Fibroblast of the conjunctiva (primary cell): ENCODE measurements around the gene CLEC4M.

ENCODE experiments used
- DNase-seq: peaks from one replicate; pipeline ENCODE4 v3.0.0-alpha.2; 2010; ENCODE audit warnings: low read depth

Gene CLEC4M, protein sequence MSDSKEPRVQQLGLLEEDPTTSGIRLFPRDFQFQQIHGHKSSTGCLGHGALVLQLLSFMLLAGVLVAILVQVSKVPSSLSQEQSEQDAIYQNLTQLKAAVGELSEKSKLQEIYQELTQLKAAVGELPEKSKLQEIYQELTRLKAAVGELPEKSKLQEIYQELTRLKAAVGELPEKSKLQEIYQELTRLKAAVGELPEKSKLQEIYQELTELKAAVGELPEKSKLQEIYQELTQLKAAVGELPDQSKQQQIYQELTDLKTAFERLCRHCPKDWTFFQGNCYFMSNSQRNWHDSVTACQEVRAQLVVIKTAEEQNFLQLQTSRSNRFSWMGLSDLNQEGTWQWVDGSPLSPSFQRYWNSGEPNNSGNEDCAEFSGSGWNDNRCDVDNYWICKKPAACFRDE

GRCh38 chr19:7762719-7763293 lies at the start of gene CLEC4M:
TSS of gene CLEC4M (plus strand) at chr19:7763243. CDS start at chr19:7763267, 24 bp downstream.
- DNase-seq = no peak

DNA sequence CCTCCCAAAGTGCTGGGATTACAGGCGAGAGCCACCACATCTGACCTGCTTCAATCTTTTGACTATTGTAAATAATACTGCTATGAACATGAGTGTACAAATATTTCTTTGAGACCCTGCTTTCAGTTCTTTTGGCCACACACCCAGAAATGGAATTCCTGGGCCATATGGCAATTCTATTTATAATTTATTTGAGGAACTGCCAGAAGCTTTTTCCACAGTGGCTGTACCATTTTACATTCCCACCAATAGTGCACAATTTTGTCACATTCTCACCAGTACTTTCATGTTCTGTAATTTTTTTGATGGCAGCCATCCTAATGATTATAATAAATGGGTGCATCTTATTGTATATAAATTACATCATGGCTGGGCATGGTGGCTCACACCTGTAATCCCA lies 47.4 kb upstream of the CLEC4M start:
- DNase-seq = no peak

DNA sequence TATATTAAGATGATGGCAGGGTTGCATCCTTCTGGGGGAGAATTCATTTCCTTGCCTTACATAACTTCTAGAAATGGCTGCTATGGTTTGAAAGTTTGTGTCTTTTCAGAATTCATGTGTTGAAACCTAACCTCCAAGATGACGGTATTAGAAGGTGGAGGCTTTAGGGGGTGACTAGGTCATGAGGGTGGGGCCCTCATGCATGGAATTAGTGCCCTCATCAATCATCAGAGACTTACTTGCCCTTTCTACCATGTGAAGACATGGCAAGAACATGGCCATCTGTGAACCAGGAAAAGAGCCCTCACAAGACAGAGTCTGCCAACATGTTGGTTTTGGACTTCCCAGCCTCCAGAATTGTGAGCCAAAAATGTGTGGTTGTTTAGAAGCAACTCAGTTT lies 46.3 kb upstream of the CLEC4M start:
- DNase-seq = no peak

- no peak for DNase-seq
Observed at GRCh38 chr19:7718668-7719067, 44.4 kb upstream of the CLEC4M start.

DNA sequence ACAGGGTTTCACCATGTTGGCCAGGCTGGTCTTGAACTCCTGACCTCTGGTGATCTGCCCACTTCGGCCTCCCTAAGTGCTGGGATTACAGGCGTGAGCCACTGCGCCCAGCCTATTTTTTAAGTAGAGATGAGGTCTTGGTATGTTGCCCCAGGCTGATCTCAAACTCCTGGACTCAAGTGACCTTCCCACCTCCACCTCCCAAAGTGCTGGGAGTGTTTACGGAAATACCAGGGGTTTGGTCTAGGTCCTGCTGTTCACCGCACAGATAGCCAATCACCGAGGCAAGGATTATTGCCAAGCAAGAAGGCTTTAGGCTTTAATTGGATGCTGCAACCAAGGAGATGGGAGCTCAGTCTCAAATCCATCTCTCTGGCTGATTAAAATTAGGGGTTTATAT lies 42.7 kb upstream of the CLEC4M start:
- DNase-seq = no peak

- no peak for DNase-seq
Observed at GRCh38 chr19:7722231-7722651, 40.8 kb upstream of the CLEC4M start.

DNA sequence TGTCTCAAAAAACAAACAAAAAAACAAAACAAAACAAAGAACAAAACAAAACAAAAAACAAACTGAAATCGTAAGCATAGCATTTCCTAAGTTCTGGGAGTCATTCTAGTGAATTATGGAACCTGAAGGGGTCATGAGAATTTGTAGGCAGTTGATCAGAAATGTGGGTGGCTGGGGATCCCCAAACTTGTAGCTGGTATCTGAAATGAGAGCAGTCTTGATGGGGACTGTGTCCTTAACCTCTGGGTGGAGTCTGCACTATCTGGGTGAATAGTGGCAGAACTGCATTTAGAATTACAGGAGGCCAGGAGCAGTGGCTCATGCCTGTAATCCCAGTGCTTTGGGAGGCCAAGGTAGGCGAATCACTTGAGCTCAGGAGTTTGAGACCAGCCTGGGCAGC lies 37.3 kb upstream of the CLEC4M start:
- no peak for DNase-seq

DNA sequence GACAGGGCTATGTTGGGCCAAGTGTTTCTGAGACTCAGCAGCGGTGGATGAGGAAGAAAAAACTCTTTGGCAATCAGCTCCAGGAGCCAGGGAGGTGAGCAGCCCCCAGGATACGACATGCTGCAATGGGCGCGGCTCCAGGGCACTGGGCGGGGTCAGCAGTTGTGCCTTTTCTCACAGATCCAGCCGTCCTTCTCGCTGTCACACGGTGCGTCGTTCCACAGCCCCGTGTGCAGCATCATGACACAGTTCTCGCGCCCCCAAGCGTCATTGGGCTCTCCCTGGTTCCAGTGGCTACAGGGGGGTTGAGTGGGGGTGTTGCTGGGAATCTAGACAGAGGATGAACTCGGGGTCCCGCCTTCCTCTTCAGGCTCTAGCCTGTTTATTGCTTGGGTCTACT lies 33.8 kb upstream of the CLEC4M start:
- DNase-seq = no peak

DNA sequence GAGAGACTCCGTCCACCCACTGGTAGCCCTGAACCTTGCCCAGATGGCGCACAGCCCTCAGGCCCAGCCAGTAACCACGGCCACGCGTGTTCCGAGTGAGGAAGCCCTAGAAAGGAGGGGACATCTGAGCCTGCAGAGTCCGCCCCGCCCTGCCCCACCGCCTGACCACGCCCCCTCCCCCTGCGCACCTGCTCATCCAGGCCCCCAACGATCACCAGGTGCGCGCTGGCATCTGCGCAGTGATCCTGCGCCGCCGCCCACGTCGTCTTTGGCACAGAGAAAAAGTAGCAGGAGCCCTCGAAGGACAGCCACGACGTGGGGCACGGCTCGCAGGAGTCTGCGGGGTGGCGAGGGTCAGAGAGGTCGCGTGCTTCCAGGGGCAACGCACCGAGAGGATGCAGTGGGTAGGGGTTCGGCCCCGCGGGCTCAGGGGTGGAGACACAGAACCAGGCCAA lies 33.2 kb upstream of the CLEC4M start:
- no peak for DNase-seq

GRCh38 chr19:7730286-7731217 lies 32.5 kb upstream of the CLEC4M start:
- no peak for DNase-seq

- DNase-seq = no peak
Observed at GRCh38 chr19:7731218-7731595, 31.8 kb upstream of the CLEC4M start.

- no peak for DNase-seq
Observed at GRCh38 chr19:7731615-7732014, 31.4 kb upstream of the CLEC4M start.

- no peak for DNase-seq
Observed at GRCh38 chr19:7732045-7732444, 31.0 kb upstream of the CLEC4M start, which contains the start of gene CLEC4G. TSS of gene CLEC4G (minus strand) at chr19:7732110. CDS start at chr19:7732102, 8 bp downstream.

DNA sequence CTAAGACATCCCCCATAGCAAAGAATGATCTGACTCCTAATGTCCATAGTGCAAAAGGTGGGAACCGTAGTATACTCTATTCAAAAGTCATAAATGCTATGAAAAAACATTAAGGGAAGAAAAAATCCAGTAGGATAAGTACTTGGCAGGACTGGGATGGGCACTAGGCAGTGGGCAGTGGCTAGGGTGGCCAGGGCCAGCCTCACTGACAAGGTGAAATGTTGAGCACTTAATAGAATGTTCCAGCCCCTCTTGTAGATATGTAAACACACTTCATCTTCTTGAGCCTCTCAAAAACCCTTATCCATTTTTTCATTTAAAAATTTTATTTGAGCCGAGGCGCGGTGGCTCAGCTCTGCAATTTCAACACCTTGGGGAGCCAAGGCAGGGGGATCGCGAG lies 29.7 kb upstream of the CLEC4M start:
- no peak for DNase-seq

DNA sequence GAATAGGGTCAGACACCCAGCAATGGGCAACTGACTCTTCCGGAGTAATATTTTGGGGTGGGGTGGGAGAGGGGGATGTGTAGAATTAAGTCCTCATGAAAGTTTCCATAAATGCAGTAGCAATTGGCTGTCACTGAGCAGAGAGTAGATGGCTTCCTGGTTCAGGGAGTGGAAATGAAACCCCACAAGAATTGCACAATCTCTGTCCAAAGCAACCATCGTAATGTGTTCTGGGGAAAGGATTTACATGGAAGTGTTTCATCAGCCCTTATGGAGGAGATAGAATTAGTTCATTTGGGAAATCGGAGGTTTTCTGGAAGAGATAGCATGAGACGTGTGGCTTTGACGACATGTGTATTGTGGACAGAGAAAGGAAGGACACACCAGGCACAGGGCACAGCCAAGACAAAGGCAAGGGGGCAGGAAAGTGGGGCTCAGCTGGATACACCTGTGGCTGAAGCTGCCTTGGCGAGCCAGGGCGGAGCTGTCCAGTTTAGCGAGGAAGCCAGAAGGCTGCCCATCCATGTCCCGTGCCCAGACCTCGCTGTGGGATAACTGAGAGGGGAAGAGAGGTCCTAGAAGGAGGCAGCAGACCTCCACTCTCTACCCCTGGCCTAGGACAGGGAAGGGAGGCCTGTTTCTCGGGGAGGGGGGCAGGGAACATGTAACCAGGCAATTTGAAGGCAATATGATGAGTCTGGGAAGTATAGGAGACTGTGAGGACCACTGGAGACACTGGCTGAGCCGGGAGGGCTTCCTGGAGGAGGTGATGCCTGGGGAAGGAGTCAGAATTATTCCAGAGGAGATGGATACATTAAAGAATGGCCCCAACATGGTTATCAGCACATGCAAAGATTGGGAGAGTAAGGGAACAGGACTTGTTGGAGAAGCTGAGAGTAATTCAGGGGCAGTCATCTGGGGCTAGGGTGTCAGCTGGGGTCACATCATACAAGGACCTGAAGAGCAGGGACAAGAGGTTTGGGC lies 28.5 kb upstream of the CLEC4M start:
- DNase-seq = no peak

- DNase-seq = no peak
Observed at GRCh38 chr19:7736148-7736547, 26.9 kb upstream of the CLEC4M start.

DNA sequence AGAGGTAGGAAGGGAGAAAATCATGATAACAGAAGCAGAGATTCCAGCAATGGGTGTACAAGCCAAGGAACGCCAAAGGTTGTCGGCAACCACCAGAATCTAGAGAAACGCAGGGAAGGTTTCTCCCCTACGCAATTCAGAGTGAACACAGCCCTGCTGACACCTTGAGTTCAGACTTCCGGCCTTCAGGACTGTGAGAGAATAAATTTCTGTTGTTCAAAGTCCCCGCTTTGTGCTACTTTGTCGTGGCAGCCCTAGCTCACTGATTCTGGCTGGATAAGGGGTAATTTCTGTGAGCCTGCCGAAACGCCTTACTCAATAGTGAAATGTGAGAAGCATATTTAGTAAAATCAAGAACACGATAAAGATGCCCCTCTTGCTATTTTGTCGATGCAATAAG lies 25.8 kb upstream of the CLEC4M start:
- no peak for DNase-seq

GRCh38 chr19:7738023-7738422 lies 25.0 kb upstream of the CLEC4M start:
- no peak for DNase-seq

DNA sequence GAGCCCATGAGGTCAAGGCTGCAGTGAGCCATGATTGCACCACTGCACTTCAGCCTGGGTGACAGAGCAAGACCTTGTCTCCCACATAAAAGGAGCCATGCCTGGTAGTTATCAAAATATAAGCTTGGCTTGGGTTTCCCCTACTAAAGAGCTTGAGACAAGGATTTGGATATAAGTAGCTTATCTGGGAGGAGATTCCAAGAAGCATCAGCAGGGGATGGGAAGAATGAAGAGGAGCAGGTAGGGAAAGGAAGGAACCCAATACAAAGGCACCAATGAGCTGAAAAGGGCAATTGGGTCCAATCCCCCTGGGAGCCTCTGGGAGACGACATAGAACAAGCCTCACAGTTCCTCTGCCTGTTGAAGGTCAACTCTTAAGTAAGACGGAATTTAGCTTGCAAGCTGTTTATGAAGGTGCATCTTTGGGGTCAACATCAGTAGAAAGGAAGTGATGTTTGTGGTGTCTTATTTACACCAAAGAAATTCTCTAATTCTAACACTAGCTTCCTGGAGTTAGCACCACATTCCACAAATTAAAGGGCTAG lies 23.8 kb upstream of the CLEC4M start:
- no peak for DNase-seq

- no peak for DNase-seq
Observed at GRCh38 chr19:7739801-7740681, 23.0 kb upstream of the CLEC4M start.
